SHP77 (cell line): ENCODE data around the gene CTBP1.
"Not testable (repeated sequence)": the region's sequence is repeated elsewhere in the genome, so short reads cannot be mapped to it uniquely, and the experiment has no call there.

ENCODE experiments used
- DNase-seq, 2 experiments: peaks; one replicate each; lab custom pipeline; 2025; lab: John Stamatoyannopoulos, UW

Gene CTBP1

DNA sequence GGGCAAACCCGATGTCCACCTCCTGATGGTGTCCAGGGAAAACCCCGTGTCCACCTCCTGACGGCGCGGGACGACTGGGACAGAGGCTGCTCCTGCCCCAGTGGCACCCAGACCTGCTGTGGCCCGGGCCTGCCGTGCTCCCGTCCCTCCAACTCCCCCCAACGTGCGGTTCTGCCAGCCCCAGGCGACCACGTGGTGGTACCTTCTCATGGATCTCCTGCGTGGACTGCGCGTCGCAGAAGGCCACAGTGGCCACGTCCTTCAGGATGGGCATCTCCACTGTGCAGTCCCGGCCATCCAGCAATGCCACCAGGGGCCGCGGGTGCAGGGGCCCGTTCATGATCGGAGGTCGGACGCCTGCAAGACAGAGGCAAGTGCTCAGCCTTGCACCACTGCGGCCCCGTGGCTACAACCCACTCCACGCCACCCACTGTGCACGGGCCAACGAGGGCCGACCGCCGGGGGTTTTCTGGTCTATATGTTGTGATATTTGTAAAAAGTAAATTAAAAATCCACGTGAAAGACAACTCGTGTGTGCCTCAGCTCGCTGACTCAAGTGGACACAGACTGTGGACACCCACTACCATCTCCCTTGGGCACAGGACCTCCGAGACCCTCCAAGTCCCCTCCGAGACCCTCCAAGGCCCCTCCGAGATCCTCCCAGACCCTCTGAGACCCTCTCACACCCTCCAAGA is 10.8 kb downstream of the CTBP1 start:
- no peak for DNase-seq

GRCh38 chr4:1237261-1237660 is 11.7 kb downstream of the CTBP1 start:
- not testable (repeated sequence) for DNase-seq

GRCh38 chr4:1236836-1237235 is 12.1 kb downstream of the CTBP1 start:
- DNase-seq = not testable (repeated sequence)

- DNase-seq = no peak
Observed at GRCh38 chr4:1236103-1236641, 12.8 kb downstream of the CTBP1 start.

GRCh38 chr4:1235381-1236102 is 13.4 kb downstream of the CTBP1 start:
- DNase-seq = no peak

DNA sequence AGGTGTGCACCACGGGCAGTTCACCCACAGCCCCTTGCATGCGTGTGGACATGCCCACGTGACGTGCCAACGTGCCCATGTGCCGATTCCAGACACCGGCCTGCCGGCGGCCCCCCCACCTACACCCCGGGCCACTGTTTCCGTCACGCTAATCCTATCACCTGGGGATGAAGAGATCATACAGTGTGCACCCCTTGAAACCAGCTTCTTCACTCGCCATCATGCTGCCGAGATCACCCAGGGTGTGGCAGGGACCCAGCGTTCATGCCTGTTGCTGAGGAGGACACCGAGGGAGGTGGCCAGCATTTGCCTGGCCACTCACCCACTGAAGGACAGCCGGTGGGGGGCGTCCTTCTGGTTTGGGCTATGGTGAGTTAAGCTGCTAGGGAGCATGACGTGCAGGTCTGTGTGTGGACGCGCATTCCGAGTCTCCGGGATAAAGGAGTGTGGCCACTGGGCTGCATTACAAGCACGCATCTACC is 14.1 kb downstream of the CTBP1 start:
- DNase-seq = no peak

GRCh38 chr4:1234309-1234695 is 14.6 kb downstream of the CTBP1 start:
- no peak for DNase-seq

- DNase-seq = no peak
Observed at GRCh38 chr4:1233641-1234308, 15.2 kb downstream of the CTBP1 start.

GRCh38 chr4:1232661-1233621 is 16.0 kb downstream of the CTBP1 start:
- no peak for DNase-seq

- DNase-seq = no peak
Observed at GRCh38 chr4:1231637-1232360, 17.1 kb downstream of the CTBP1 start.

DNA sequence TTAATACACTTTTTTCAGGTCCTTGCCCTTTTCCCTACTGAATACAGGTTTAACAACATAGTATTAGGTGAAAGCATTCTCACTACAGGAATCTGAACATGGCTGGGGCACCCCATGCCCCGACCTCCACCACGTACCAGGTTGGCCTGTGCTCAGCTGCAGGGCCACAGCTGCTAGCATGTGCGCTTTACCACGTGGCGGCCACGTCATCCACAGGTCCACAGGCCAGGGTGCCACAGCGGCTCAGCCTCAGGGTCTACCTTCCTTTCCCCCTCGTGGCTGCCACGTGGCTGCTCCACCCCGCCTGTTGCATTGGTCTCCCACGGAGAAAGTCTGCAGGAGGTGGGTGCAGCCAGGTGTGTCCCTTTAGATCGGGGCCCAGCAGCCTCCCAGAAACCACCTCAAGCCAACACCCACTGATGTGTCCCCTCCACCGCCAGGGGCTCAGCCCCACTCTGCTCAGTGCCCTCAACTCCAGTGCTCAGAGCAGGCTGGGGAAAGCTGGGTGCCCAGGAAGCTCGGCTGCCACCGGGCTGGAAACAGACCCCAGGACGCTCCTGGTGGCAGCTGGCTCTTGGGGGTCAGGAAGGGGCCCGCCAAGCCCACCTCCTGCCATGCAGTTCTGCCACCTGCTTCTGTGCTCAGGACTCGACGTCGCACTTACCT is 17.8 kb downstream of the CTBP1 start:
- DNase-seq = no peak

DNA sequence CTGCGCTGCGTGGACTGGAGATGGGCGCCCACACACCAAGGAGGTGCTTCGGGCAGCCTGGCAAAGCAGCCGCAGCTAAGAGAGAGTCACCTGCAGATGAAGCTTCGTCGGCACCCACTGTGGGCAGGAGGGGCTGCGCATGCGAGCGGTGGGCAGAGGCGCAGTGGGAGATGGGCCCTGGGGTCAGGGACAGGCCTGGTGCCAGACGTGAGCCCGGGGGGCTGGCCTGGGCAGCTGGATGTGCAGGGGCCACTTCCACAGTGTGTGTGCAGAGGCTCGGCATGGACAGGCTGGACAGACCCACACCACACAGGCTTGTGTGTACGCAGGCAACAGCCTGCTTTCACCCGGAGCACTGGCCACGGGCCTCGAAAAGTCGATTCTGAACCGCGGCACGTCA is 18.6 kb downstream of the CTBP1 start:
- no peak for DNase-seq

DNA sequence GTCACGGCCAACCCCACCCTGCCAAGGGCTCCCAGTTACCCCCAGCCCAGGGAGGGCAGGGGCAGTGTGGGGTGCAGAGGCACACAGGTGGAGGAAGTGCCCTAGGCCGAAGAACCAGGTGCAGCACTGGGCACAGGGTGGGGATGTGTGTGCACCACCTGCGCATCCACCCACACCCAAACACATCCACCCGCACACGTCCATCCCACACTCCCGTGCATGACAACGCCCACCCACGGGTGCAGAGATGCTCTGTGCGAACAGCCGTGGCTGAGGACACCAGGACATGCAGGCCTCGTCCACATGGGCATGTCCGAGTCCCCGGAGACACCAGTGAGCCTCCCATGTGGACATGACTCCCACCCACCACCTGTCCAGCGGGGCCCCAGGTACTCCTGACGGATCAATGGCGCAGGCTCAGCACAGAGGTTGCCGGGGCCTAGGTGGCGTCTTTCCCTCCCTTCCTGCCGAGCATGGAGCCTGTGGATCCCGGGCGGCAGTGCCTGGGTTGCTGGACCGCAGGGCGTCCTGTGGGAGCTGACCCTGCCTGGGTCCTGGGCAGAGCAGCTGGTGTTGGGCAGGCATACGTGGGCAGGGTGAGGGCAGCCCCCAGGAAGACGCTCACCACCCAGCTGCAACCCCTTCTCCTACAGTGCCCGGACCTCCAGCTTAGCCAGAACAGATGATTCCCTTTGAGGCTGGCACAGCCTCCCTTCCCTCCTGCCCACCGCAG is 19.6 kb downstream of the CTBP1 start:
- no peak for DNase-seq

DNA sequence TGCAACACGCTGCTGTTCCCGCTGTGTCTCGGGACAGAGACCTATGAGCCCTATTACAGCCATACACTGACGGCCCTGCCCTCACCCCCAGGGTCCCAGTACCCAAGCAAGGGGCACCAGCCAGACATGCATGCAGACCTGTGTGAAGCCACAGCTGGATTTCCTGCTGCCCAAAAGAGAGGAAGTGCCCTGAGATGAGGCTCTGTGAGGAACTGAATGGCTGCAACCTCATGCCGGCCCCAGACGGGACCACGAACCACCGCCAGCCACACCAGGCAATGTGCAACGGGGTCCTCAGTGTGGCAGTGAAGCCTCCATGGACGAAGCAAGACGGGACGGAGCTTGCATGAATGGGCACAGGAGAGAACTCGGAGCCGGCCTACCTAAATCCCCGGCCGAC is 21.1 kb downstream of the CTBP1 start:
- no peak for DNase-seq

DNA sequence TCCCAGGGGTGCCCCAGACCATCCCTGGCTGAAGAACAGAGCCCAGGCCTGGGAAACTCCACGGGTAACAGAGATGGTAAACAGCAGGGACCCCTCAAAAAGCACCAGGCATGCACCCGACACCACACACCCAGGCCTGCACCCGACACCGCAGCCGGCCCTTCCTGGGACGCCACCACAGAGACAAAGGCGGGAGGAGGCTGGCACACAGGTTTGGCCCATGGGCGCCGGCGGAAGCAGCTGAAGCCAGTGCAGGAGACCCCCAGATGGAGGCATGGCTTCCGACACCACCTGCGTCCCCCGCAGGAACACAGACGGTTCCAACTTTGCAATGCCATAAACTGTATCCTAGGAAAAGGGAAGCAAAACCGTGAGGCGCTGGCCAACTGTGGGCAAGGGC is 22.3 kb downstream of the CTBP1 start:
- no peak for DNase-seq

DNA sequence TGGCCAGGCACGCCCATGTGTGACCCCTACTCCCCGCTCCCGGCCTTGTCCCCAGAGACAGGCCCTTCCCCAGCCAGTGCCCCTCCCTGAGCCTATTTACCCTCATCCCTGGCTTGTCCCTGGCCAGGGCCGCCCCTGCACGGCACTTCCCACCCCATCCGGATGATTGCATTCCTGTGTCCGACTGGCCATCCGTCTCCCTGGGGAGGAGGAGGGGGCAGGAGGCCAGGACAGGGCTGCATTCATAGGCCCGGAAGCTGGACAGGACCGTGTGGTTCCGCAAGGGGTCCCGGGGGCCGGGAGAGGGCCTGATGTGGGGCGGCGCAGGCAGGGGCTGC is 22.8 kb downstream of the CTBP1 start:
- DNase-seq = no peak

DNA sequence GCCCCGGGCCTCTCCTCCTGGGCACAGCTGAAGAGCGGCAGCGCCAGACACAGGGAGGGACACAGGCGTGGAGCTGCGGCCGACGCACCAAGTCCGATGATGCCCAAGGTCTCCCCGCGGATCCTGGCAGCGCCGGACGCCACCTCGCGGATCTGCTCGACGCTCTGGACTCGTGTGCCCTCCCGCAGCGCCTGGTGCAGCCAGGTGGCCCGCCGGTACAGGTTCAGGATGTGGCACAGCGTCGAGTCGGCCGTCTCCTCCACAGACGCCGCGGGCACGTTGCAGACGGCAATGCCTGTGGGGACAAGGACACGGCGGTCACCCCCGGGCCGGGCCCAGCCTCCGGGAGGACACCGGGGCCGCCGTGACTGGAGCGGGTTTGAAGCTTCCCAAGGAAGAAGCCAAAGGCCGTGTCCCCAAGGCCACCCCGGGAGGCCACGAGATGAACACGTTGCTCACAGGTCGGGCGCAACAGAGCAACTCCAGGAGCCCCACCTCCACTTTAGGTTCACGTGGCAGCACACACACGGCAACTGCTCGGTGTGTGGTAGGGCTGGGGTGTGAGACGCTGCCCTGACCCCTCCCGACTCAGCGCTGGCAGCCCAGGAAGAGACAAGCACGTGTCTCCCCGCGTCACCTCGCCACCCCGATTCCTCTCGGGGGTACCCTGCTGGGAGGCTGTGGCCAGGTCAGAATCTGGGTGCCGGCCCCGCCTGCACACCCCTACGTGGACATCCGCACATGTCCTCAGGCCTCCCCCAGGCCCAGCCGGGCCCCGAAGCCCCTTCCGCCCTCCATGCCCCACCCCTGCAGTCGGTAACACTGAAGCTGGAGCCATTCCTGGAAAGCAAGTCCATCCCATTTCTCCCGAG is 23.4 kb downstream of the CTBP1 start:
- no peak for DNase-seq

DNA sequence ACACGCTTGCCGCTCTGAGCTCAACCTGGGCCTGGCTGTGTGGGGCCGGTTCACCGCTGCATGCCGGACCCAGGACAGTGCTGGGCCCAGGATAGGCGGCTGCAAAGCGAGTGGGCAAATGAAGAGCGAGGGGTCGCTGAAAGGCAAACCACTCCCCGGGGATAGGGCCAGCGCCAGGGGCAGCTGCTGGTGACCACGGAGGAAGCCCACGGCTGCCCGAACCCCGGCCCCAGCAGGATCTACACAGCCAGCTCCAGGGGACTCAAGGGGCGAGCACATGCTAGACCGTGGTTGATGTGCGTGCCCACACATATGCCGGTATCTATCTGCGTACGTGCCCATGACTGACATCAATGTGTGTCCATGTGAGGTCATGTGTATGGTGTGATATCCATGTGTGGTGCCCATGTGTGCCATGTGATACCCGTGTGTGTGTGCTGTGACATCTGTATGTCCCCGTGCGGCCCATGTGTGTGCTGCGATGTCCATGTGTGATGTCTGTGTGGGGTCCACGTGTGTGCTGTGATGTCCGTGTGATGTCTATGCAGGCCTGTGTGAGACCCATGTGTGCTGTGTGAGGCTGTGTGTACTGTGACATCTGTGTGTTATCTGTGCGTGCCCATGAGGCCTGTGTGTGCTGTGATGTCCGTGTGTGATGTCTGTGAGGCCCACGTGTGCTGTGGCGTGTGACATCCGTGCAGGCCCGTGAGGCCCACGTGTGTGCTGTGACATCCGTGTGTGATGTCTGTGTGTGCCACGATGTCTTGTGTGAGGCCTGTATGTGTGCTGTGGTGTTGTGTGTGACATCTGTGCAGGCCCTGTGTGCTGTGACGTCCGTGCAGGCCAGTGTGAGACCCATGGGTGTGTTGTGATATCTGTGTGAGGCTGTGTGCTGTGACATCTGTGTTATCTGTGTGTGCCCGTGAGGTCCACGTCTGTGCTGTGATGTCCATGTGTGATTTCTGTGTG is 24.8 kb downstream of the CTBP1 start:
- DNase-seq = no peak
